Thymus (tissue), 11 donors: ENCODE data around the gene TGFB2. TPM values are rescaled to one million over a fixed set of nuclear protein-coding genes. Genes with fewer than 3 reads are reported as not detected.

Experiments
- DNase-seq, 9 donors: peaks; one replicate each; pipeline ENCODE4 v3.0.0-alpha.2; 2013; ENCODE audit warnings: low spot score in 9 of 9, low read depth in 6 of 9, missing footprints in 1 of 9
- H3K27ac ChIP-seq, 2 donors: one replicate each; pipeline ENCODE4 v1.5.1; 2013; ENCODE audit warnings: control low read depth in 1 of 2, low read depth in 1 of 2, low read length in 1 of 2, mild to moderate bottlenecking in 1 of 2, moderate library complexity in 1 of 2
- H3K27me3 ChIP-seq, 2 donors: one replicate each; pipeline ENCODE4 v1.5.1; 2013; ENCODE audit warnings: low read length in 1 of 2; ENCODE audit not compliant: control insufficient read depth in 2 of 2, insufficient read depth in 1 of 2
- H3K36me3 ChIP-seq, 2 donors: one replicate each; pipeline ENCODE4 v1.5.1; 2013; ENCODE audit warnings: low read length in 1 of 2, mild to moderate bottlenecking in 1 of 2, moderate library complexity in 1 of 2; ENCODE audit not compliant: control insufficient read depth in 2 of 2, insufficient read depth in 2 of 2
- H3K4me1 ChIP-seq, 2 donors: one replicate each; pipeline ENCODE4 v1.5.1; 2013; ENCODE audit warnings: low read length in 2 of 2; ENCODE audit not compliant: control insufficient read depth in 2 of 2, insufficient read depth in 2 of 2
- H3K4me3 ChIP-seq, 2 donors: one replicate each; pipeline ENCODE4 v1.5.1; 2013; ENCODE audit warnings: low read length in 2 of 2, control low read depth in 1 of 2, mild to moderate bottlenecking in 1 of 2
- H3K9me3 ChIP-seq, 2 donors: one replicate each; pipeline ENCODE4 v1.5.1; 2013; ENCODE audit warnings: low read length in 1 of 2, mild to moderate bottlenecking in 1 of 2; ENCODE audit not compliant: control insufficient read depth in 2 of 2, insufficient read depth in 1 of 2
- WGBS: extraction: QIAGEN DNeasy Blood & Tissue Kit; methylation state at CpG from one replicate; pipeline ENCODE4 v1.1.7; 2013; 5-methylcytosine and 5-hydroxymethylcytosine counted together
- polyA plus RNA-seq: library from polyadenylated mRNA; stranded (reverse); fragments of 200-250 nt; gene quantifications from one replicate; pipeline ENCODE4 v1.2.3, GENCODE V29; 2013
- total RNA-seq: library from RNA; stranded (reverse); fragments of 120-200 nt; gene quantifications from one replicate; pipeline ENCODE4 v1.2.4, GENCODE V29; 2013
- donor health status: healthy.

Gene TGFB2
- total and polyA plus RNA-seq, 2 donors: 0.94 to 1.6 TPM

DNA sequence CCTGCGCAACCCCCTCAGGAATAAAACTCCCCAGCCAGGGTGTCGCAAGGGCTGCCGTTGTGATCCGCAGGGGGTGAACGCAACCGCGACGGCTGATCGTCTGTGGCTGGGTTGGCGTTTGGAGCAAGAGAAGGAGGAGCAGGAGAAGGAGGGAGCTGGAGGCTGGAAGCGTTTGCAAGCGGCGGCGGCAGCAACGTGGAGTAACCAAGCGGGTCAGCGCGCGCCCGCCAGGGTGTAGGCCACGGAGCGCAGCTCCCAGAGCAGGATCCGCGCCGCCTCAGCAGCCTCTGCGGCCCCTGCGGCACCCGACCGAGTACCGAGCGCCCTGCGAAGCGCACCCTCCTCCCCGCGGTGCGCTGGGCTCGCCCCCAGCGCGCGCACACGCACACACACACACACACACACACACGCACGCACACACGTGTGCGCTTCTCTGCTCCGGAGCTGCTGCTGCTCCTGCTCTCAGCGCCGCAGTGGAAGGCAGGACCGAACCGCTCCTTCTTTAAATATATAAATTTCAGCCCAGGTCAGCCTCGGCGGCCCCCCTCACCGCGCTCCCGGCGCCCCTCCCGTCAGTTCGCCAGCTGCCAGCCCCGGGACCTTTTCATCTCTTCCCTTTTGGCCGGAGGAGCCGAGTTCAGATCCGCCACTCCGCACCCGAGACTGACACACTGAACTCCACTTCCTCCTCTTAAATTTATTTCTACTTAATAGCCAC is 696 bp downstream of the TGFB2 start:
- peak overlapping the region in 1 of 2 donors; percentile 13 for H3K27ac ChIP-seq
- no peaks in the 10 kb centered on the region for H3K9me3 ChIP-seq
- peaks cover 18 to 55% of the 10 kb centered on the region in 2 donors for H3K27me3 ChIP-seq
- peaks cover 0 to 24% of the 10 kb centered on the region in 2 donors for H3K4me1 ChIP-seq
- H3K4me3 ChIP-seq: peak overlapping the region; percentile 30 to 44
- H3K36me3 ChIP-seq: no peaks in the 10 kb centered on the region
- WGBS: under 1% methylated on average over 64 of the region's 64 CpGs
- DNase-seq: peak in 5 of 9 donors; percentile 18 to 62 (median 36)

DNA sequence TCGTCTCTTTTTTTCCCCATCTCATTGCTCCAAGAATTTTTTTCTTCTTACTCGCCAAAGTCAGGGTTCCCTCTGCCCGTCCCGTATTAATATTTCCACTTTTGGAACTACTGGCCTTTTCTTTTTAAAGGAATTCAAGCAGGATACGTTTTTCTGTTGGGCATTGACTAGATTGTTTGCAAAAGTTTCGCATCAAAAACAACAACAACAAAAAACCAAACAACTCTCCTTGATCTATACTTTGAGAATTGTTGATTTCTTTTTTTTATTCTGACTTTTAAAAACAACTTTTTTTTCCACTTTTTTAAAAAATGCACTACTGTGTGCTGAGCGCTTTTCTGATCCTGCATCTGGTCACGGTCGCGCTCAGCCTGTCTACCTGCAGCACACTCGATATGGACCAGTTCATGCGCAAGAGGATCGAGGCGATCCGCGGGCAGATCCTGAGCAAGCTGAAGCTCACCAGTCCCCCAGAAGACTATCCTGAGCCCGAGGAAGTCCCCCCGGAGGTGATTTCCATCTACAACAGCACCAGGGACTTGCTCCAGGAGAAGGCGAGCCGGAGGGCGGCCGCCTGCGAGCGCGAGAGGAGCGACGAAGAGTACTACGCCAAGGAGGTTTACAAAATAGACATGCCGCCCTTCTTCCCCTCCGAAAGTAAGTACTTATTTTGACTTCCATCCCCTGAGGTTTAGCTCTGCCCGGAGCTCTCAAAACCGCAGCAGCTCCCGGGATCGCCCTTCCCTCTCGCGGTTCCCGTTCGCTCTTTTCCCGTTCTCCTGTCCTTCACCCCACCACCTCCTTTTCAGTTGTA is 1.5 kb downstream of the TGFB2 start:
- peak overlapping the region; percentile 30 to 44 for H3K4me3 ChIP-seq
- peaks cover 18 to 55% of the 10 kb centered on the region in 2 donors for H3K27me3 ChIP-seq
- no peaks in the 10 kb centered on the region for H3K9me3 ChIP-seq
- peaks cover 0 to 27% of the 10 kb centered on the region in 2 donors for H3K4me1 ChIP-seq
- peak overlapping the region in 1 of 2 donors; percentile 39 for H3K27ac ChIP-seq
- no peaks in the 10 kb centered on the region for H3K36me3 ChIP-seq
- under 1% methylated on average over 39 of the region's 39 CpGs for WGBS
- no peak for DNase-seq

DNA sequence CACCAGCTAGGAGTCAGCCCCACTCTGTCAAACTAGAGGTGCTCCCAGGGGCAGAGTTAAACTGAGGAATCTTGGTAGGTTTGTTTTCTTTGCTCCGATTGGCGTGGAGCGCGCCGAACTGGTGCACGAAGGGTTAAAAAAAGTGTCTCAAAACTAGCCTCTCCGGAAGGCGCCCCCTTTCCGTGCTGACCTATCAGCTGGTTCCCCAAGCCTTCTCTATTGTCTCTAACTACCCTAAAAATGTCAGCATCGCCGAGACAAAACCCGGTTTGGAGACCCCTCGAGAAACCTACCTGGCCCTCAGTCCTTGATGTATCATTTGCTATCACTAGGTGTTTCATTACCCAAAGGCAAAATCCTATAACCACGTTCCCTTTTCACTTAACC is 2.2 kb downstream of the TGFB2 start:
- WGBS: 4% methylated on average over 14 of the region's 14 CpGs
- Histone ChIP-seq H3K36me3 (no peaks in the 10 kb centered on the region), H3K9me3 (no peaks in the 10 kb centered on the region), H3K27ac (peak overlapping the region in 1 of 2 donors; percentile 39), H3K4me3 (peak overlapping the region; percentile 2 to 10), H3K4me1 (peaks cover 0 to 32% of the 10 kb centered on the region in 2 donors), H3K27me3 (peaks cover 18 to 55% of the 10 kb centered on the region in 2 donors)
- no peak for DNase-seq

DNA sequence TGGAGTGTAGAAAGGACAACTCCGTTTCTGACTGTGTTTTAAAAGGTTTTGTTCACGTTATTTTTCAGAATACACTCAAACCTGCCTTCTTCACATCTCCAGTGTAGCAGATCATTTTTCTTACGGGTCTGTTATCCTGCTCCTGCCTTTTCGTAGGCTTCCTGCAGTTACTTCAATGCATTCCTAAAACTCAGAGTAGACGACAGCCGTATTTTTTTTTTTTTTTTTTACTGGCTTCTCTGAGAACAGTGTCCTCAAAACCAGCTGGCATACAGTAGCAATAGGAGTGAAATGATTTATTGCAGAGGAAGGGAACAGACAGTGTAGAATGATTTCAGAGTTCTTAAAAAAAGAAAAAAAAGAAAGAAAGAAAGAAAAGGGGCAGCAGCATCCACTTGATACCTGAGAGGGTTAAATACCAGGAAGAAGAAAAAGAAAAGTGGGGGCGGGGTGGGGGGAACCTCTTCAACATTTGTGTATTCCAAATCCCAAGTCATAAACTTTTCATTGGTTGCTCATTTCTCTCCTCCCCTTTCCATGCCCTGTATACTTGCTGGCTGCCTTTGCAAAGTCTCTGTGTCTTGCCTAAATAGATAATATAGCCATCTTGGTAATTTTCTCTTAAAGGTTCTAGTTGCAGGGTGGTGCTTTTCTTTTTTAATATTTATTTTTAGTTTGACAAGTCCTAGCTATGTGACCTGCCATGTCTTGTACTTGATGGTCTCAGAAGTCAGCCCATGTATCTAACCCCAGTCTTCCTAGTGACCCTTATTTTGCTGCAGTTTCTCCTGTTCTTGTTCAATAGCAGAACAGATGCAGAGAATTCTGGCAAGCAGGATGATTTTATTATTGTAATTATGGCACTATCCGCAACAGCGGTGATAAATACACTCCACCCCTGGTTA is 2.8 kb downstream of the TGFB2 start:
- no peaks in the 10 kb centered on the region for H3K36me3 ChIP-seq
- no peaks in the 10 kb centered on the region for H3K9me3 ChIP-seq
- H3K4me1 ChIP-seq: peaks cover 0 to 32% of the 10 kb centered on the region in 2 donors
- peaks cover 18 to 55% of the 10 kb centered on the region in 2 donors for H3K27me3 ChIP-seq
- no peak overlapping the region for H3K4me3 ChIP-seq
- no peak for DNase-seq
- 34% methylated on average over 9 of the region's 9 CpGs for WGBS
- no peak overlapping the region for H3K27ac ChIP-seq

- Histone ChIP-seq H3K27me3 (peaks cover 18 to 55% of the 10 kb centered on the region in 2 donors), H3K4me1 (peaks cover 0 to 32% of the 10 kb centered on the region in 2 donors), H3K36me3 (no peaks in the 10 kb centered on the region), H3K27ac (no peak overlapping the region), H3K4me3 (no peak overlapping the region), H3K9me3 (no peaks in the 10 kb centered on the region)
- no peak for DNase-seq
- 95% methylated on average over 3 of the region's 3 CpGs for WGBS
Measured at GRCh38 chr1:218348628-218349071, 3.5 kb downstream of the TGFB2 start.

- no peak overlapping the region for H3K4me3 ChIP-seq
- no peak overlapping the region for H3K27ac ChIP-seq
- peaks cover 18 to 53% of the 10 kb centered on the region in 2 donors for H3K27me3 ChIP-seq
- no peaks in the 10 kb centered on the region for H3K36me3 ChIP-seq
- 95% methylated on average over 5 of the region's 5 CpGs for WGBS
- DNase-seq: no peak
- no peaks in the 10 kb centered on the region for H3K9me3 ChIP-seq
- H3K4me1 ChIP-seq: peaks cover 0 to 32% of the 10 kb centered on the region in 2 donors
Measured at GRCh38 chr1:218349348-218350034, 4.4 kb downstream of the TGFB2 start.

GRCh38 chr1:218350035-218350525 is 4.9 kb downstream of the TGFB2 start:
- Histone ChIP-seq H3K36me3 (no peaks in the 10 kb centered on the region), H3K4me1 (peaks cover 0 to 28% of the 10 kb centered on the region in 2 donors), H3K27ac (no peak overlapping the region), H3K9me3 (no peaks in the 10 kb centered on the region), H3K4me3 (no peak overlapping the region), H3K27me3 (peaks cover 18 to 47% of the 10 kb centered on the region in 2 donors)
- no peak for DNase-seq
- 40% methylated on average over 7 of the region's 7 CpGs for WGBS

DNA sequence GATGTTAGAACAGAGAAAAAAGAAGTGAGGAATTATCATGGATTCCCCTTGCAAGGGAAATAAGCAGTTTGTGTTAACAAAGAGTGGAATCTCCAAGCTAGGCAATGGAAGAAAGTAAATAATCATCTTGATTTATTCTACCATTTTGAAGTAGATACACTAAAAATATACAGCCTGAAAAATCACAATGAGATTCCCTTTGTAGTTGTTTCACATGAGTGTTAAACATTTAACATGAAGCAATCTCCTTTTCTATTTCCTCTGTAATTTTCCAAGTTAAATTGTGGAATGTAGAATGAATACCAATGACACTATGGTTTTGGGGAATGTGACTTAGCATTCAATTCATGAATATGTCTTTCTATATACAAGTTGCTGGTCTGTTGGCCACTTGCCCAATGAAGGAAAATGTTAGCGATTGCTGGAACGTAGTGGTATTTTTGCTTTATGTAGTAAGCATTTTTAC is 5.7 kb downstream of the TGFB2 start:
- Histone ChIP-seq H3K4me1 (peaks cover 0 to 22% of the 10 kb centered on the region in 2 donors), H3K27me3 (peaks cover 15 to 40% of the 10 kb centered on the region in 2 donors), H3K27ac (no peak overlapping the region), H3K9me3 (no peaks in the 10 kb centered on the region), H3K36me3 (no peaks in the 10 kb centered on the region), H3K4me3 (no peak overlapping the region)
- 18% methylated on average over 2 of the region's 2 CpGs for WGBS
- DNase-seq: no peak
